Liver (tissue), 9 donors: Measurements from ENCODE around the gene HLCS. TPM values are rescaled to one million over a fixed set of nuclear protein-coding genes. Genes with fewer than 3 reads are reported as not detected.

Source experiments
- DNase-seq: peaks from one replicate; pipeline ENCODE4 v3.0.0-alpha.2; 2017; ENCODE audit warnings: low spot score
- H3K27ac ChIP-seq, 2 donors: one replicate each; pipeline ENCODE4 v1.7.0; 2013; ENCODE audit warnings: inconsistent platforms in 2 of 2, low read length in 2 of 2, control low read depth in 1 of 2, low read depth in 1 of 2, mild to moderate bottlenecking in 1 of 2
- H3K27me3 ChIP-seq, 4 donors: one replicate each; pipeline versions ENCODE4 v1.6.1 to v1.7.0; 2013; ENCODE audit warnings: low read length in 3 of 4, inconsistent platforms in 1 of 4, mild to moderate bottlenecking in 1 of 4, moderate library complexity in 1 of 4; ENCODE audit not compliant: control insufficient read depth in 4 of 4, insufficient read depth in 4 of 4
- H3K36me3 ChIP-seq, 4 donors: one replicate each; pipeline versions ENCODE4 v1.6.1 to v1.7.0; 2013; ENCODE audit warnings: low read length in 3 of 4, mild to moderate bottlenecking in 3 of 4, low read depth in 1 of 4, moderate library complexity in 1 of 4; ENCODE audit not compliant: control insufficient read depth in 4 of 4, insufficient read depth in 3 of 4
- H3K4me1 ChIP-seq, 4 donors: one replicate each; pipeline versions ENCODE4 v1.6.1 to v1.7.0; 2013; ENCODE audit warnings: low read length in 3 of 4, mild to moderate bottlenecking in 3 of 4, moderate library complexity in 1 of 4; ENCODE audit not compliant: control insufficient read depth in 4 of 4, insufficient read depth in 4 of 4
- H3K4me3 ChIP-seq, 3 donors: one replicate each; pipeline versions ENCODE4 v1.6.1 to v1.7.0; 2013; ENCODE audit warnings: low read length in 3 of 3, control low read depth in 1 of 3, low read depth in 1 of 3, mild to moderate bottlenecking in 1 of 3
- H3K9ac ChIP-seq, 2 donors: one replicate each; pipeline ENCODE4 v1.7.0; 2013; ENCODE audit warnings: low read length in 2 of 2, mild to moderate bottlenecking in 2 of 2, moderate library complexity in 2 of 2, control low read depth in 1 of 2, low read depth in 1 of 2
- H3K9me3 ChIP-seq, 4 donors: one replicate each; pipeline versions ENCODE4 v1.6.1 to v1.7.0; 2013; ENCODE audit warnings: low read length in 3 of 4; ENCODE audit not compliant: control insufficient read depth in 4 of 4
- CTCF ChIP-seq: fragments of 150-350 bp; IDR thresholded peaks from 2 replicates; pipeline ENCODE4 v1.5.1; 2017; ENCODE audit warnings: improper control_type of control experiment, low read depth, low read length; ENCODE audit not compliant: missing input control
- EGR1 ChIP-seq, 2 donors: IDR thresholded peaks; 2 replicates each; pipeline ENCODE4 v1.6.1; 2016 to 2018; ENCODE audit warnings: antibody characterized with exemption in 2 of 2, low read depth in 2 of 2
- FOXA1 ChIP-seq: IDR thresholded peaks from 2 replicates; pipeline ENCODE4 v1.6.1; 2016; ENCODE audit warnings: antibody characterized with exemption
- FOXA2 ChIP-seq: IDR thresholded peaks from 2 replicates; pipeline ENCODE4 v1.6.1; 2016; ENCODE audit warnings: antibody characterized with exemption
- GABPA ChIP-seq, 2 donors: IDR thresholded peaks in 1 of 2; conservative IDR thresholded peaks in 1 of 2; 2 replicates each; pipeline ENCODE4 v1.6.1; 2016; ENCODE audit warnings: antibody characterized with exemption in 2 of 2, mild to moderate bottlenecking in 1 of 2, moderate library complexity in 1 of 2
- HNF4A ChIP-seq, 2 donors: conservative IDR thresholded peaks; 2 replicates each; pipeline ENCODE4 v1.6.1; 2016; ENCODE audit warnings: antibody characterized with exemption in 2 of 2, mild to moderate bottlenecking in 2 of 2
- HNF4G ChIP-seq: IDR thresholded peaks from 2 replicates; pipeline ENCODE4 v1.6.1; 2016; ENCODE audit warnings: antibody characterized with exemption
- JUND ChIP-seq, 2 donors: IDR thresholded peaks; 2 replicates each; pipeline ENCODE4 v1.6.1; 2016; ENCODE audit warnings: antibody characterized with exemption in 2 of 2
- NR2F2 ChIP-seq: IDR thresholded peaks from 2 replicates; pipeline ENCODE4 v1.6.1; 2016; ENCODE audit warnings: antibody characterized with exemption
- RAD21 ChIP-seq, 2 donors: IDR thresholded peaks; 2 replicates each; pipeline ENCODE4 v1.6.1; 2016; ENCODE audit warnings: antibody characterized with exemption in 2 of 2, mild to moderate bottlenecking in 2 of 2
- RXRA ChIP-seq, 2 donors: IDR thresholded peaks; 2 replicates each; pipeline ENCODE4 v1.6.1; 2017 to 2018; ENCODE audit warnings: antibody characterized with exemption in 2 of 2, mild to moderate bottlenecking in 1 of 2
- SP1 ChIP-seq: IDR thresholded peaks from 2 replicates; pipeline ENCODE4 v1.6.1; 2018; ENCODE audit warnings: antibody characterized with exemption, mild to moderate bottlenecking
- YY1 ChIP-seq: IDR thresholded peaks from 2 replicates; pipeline ENCODE4 v1.6.1; 2016; ENCODE audit warnings: antibody characterized with exemption, mild to moderate bottlenecking
- ZBTB33 ChIP-seq: IDR thresholded peaks from 2 replicates; pipeline ENCODE4 v1.6.1; 2016; ENCODE audit warnings: antibody characterized with exemption
- WGBS: extraction: QIAGEN DNeasy Blood & Tissue Kit; methylation state at CpG from one replicate; pipeline ENCODE4 v1.1.7; 2013; 5-methylcytosine and 5-hydroxymethylcytosine counted together
- polyA plus RNA-seq, 2 donors: library from polyadenylated mRNA; stranded (reverse) in 1 of 2; unstranded in 1 of 2; fragments of 200-250 nt in 1 of 2; fragments of >200 nt in 1 of 2; fragmentation: Nextera tagmentation in 1 of 2; extraction: Ambion mirVana in 1 of 2; gene quantifications; one replicate each; pipeline versions ENCODE4 v1.2.1 to v1.2.3, GENCODE V29; 2013 to 2015
- total RNA-seq, 2 donors: library from RNA; depleted of rRNA; stranded (reverse); fragments of >200 nt; gene quantifications; one replicate each; pipeline ENCODE4 v1.2.3, GENCODE V29; 2014
- TF ChIP-seq, protein P1 (sequence below): IDR thresholded peaks from 2 replicates; pipeline ENCODE4 v1.6.1; 2016; ENCODE audit warnings: antibody characterized with exemption
- TF ChIP-seq, protein P2 (sequence below): IDR thresholded peaks from 2 replicates; pipeline ENCODE4 v1.6.1; 2016; ENCODE audit warnings: antibody characterized with exemption, mild to moderate bottlenecking
- TF ChIP-seq, protein P3 (sequence below): IDR thresholded peaks from 2 replicates; pipeline ENCODE4 v1.6.1; 2016; ENCODE audit warnings: antibody characterized with exemption
- donor health status: healthy.
- donor health status: healthy.
- donor health status: healthy.
- donor health status: healthy.
- donor health status: healthy.

Gene HLCS
- total and polyA plus RNA-seq, 4 donors: 6.6 to 22.5 (median 8.3) TPM

DNA sequence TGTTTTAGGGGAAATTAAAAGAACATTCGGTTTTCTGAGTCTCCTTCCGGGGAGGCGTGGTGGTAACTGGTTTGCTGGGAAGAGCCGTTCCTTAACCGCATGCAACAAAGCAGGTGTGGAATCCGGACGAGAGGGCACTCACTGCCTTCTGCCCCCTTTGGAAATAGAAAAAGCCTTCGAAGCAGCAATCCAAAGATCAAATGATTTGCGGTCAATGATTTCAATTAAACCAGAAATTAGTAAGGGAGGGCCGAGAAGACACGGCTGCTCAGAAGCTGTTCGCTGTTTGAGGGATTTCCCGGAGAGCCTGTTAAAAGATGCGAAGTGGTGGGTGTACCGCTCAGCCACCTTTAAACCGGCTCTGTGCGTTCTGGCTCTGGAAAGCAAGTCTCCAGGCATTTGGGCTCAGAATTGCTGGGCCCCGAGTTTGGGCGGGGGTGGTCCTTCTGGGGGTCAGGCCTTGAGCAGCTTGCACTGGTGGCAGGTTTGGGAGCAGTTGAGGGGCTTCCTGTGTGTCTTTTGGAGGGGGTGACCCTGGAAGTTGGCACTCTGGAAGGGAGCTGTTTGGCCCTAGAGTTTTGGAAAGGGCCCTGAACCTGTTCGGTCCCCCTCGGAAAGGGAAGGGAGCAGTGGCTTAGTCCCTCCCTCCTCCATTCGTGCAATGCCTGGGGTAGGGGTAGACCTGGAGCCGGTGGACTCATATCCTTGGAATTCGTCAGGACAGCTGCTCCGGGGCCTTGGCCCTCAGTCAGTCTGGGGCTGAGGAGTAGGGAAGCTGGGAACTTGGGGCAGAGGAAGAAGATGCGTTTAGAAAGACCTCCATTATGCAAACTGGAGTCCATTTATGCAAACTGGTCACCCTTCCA is 264.5 kb downstream of the HLCS start:
- Histone ChIP-seq H3K27ac (no peak overlapping the region), H3K4me1 (peaks cover 21 to 44% (median 32%) of the 10 kb centered on the region in 4 donors), H3K4me3 (no peak overlapping the region), H3K9me3 (no peaks in the 10 kb centered on the region), H3K36me3 (no peaks in the 10 kb centered on the region), H3K9ac (no peak overlapping the region), H3K27me3 (peaks cover 8 to 35% (median 24%) of the 10 kb centered on the region in 4 donors)
- DNase-seq: no peak
- TF ChIP-seq FOXA2 (no peak), ZBTB33 (no peak), GABPA (IDR thresholded peaks at IDR 0.05 in 1 of 2, conservative IDR thresholded peaks at IDR 0.05 in 1 of 2) (no peak), YY1 (no peak), HNF4A (conservative IDR thresholded peaks at IDR 0.05) (no peak), JUND (IDR thresholded peaks at IDR 0.05) (no peak), SP1 (no peak), RXRA (IDR thresholded peaks at IDR 0.05) (no peak), NR2F2 (no peak), CTCF (no peak), EGR1 (IDR thresholded peaks at IDR 0.05; ENCODE audit: low read depth in 2 of 2) (no peak), HNF4G (no peak), RAD21 (IDR thresholded peaks at IDR 0.05) (no peak), FOXA1 (no peak)
- TF ChIP-seq, protein P1, sequence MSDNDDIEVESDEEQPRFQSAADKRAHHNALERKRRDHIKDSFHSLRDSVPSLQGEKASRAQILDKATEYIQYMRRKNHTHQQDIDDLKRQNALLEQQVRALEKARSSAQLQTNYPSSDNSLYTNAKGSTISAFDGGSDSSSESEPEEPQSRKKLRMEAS: no peak
- TF ChIP-seq, protein P2, sequence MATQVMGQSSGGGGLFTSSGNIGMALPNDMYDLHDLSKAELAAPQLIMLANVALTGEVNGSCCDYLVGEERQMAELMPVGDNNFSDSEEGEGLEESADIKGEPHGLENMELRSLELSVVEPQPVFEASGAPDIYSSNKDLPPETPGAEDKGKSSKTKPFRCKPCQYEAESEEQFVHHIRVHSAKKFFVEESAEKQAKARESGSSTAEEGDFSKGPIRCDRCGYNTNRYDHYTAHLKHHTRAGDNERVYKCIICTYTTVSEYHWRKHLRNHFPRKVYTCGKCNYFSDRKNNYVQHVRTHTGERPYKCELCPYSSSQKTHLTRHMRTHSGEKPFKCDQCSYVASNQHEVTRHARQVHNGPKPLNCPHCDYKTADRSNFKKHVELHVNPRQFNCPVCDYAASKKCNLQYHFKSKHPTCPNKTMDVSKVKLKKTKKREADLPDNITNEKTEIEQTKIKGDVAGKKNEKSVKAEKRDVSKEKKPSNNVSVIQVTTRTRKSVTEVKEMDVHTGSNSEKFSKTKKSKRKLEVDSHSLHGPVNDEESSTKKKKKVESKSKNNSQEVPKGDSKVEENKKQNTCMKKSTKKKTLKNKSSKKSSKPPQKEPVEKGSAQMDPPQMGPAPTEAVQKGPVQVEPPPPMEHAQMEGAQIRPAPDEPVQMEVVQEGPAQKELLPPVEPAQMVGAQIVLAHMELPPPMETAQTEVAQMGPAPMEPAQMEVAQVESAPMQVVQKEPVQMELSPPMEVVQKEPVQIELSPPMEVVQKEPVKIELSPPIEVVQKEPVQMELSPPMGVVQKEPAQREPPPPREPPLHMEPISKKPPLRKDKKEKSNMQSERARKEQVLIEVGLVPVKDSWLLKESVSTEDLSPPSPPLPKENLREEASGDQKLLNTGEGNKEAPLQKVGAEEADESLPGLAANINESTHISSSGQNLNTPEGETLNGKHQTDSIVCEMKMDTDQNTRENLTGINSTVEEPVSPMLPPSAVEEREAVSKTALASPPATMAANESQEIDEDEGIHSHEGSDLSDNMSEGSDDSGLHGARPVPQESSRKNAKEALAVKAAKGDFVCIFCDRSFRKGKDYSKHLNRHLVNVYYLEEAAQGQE: no peak
- TF ChIP-seq, protein P3, sequence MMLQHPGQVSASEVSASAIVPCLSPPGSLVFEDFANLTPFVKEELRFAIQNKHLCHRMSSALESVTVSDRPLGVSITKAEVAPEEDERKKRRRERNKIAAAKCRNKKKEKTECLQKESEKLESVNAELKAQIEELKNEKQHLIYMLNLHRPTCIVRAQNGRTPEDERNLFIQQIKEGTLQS: no peak
- 7% methylated on average over 26 of the region's 26 CpGs for WGBS
